K562 (cell line): ENCODE results near the gene PTPRF. TPM values are rescaled to one million over a fixed set of nuclear protein-coding genes. Genes with fewer than 3 reads are reported as not detected.

Experiments used
- ATAC-seq: fragments of 200-7000 bp; cut with Tn5 transposase; 3 replicates; pipeline ENCODE4 v1.9.1; 2020; ENCODE audit warnings: moderate library complexity
- BruUV-seq: library from RNA; stranded (reverse); fragments of 400-500 nt; replicated peaks from 2 replicates; lab custom pipeline; 2021; lab: Mats Ljungman, UMichigan
- CTCF ChIA-PET: fragments of 300-600 bp; formaldehyde crosslinking; extraction: SDS; loops from one replicate; lab custom pipeline; 2021; ENCODE audit warnings: low intra/inter-chr PET ratio; lab: Yijun Ruan, JAX
- POLR2A ChIA-PET: fragments of 300-600, 350-650 bp; sonication (Branson Sonifier 250); formaldehyde crosslinking; extraction: SDS; loops from one replicate; lab custom pipeline; 2021; ENCODE audit warnings: antibody characterized with exemption, inconsistent platforms; lab: Yijun Ruan, JAX
- DNase-seq, 4 experiments: peaks; one replicate each; pipeline versions ENCODE4 v3.0.0 to v3.0.0-alpha.2; 2011 to 2018; ENCODE audit warnings: low spot score in 3 of 4, mixed read lengths in 3 of 4; ENCODE audit errors: extremely low read depth in 1 of 4
- FAIRE-seq: peaks from 2 replicates; lab custom pipeline; 2011; peaks lifted over from hg19 to GRCh38; lab: Jason Lieb, UNC
- H2AFZ ChIP-seq: 2 replicates; pipeline ENCODE4 v1.6.0; 2011; ENCODE audit warnings: low read depth, low read length, control low read depth, inconsistent platforms
- H3K27ac ChIP-seq: fragments of 200-600 bp; 3 replicates; pipeline ENCODE4 v1.8.0; 2011; ENCODE audit warnings: low read depth, mild to moderate bottlenecking, control low read depth, inconsistent platforms, low read length, moderate library complexity, mixed read lengths; ENCODE audit errors: extremely low read depth
- H3K27me3 ChIP-seq, 2 experiments: fragments of 300-600 bp in 1 of 2; 2 replicates in 1 of 2; 3 replicates in 1 of 2; pipeline versions ENCODE4 v1.6.0 to v1.8.0; 2011; ENCODE audit warnings: inconsistent platforms in 2 of 2, low read length in 2 of 2, mild to moderate bottlenecking in 1 of 2, mixed read lengths in 1 of 2, moderate library complexity in 1 of 2; ENCODE audit not compliant: control insufficient read depth in 2 of 2, insufficient read depth in 2 of 2
- H3K36me3 ChIP-seq: fragments of 300-600 bp; 3 replicates; pipeline ENCODE4 v1.8.0; 2011; ENCODE audit warnings: mild to moderate bottlenecking, low read length, inconsistent platforms; ENCODE audit not compliant: control insufficient read depth, insufficient read depth
- H3K4me1 ChIP-seq, 2 experiments: fragments of 200-600 bp in 1 of 2; replicated peaks in 1 of 2; 2 replicates in 1 of 2; 3 replicates in 1 of 2; pipeline versions ENCODE4 v1.5.1 to v1.8.0; 2011; ENCODE audit warnings: inconsistent platforms in 2 of 2, low read length in 2 of 2, mild to moderate bottlenecking in 1 of 2, mixed read lengths in 1 of 2, moderate library complexity in 1 of 2; ENCODE audit not compliant: control insufficient read depth in 2 of 2, insufficient read depth in 2 of 2
- H3K4me2 ChIP-seq: 2 replicates; pipeline ENCODE4 v1.6.1; 2011; ENCODE audit warnings: low read length, control low read depth, inconsistent platforms, mixed read lengths; ENCODE audit not compliant: insufficient read depth
- H3K4me3 ChIP-seq: fragments of 200-600 bp; sonication (generic), shearing (Covaris generic); 2 replicates; pipeline ENCODE4 v1.5.1; 2016; ENCODE audit warnings: control low read depth, inconsistent platforms
- H3K79me2 ChIP-seq: fragments of 200-600 bp; 3 replicates; pipeline ENCODE4 v1.8.0; 2011; ENCODE audit warnings: low read length, inconsistent platforms; ENCODE audit not compliant: control insufficient read depth, insufficient read depth
- H3K9ac ChIP-seq, 2 experiments: 2 replicates each; pipeline versions ENCODE4 v1.6.0 to v1.6.1; 2011; ENCODE audit warnings: low read depth in 2 of 2, low read length in 2 of 2, control low read depth in 1 of 2, inconsistent platforms in 1 of 2, mild to moderate bottlenecking in 1 of 2, mixed read lengths in 1 of 2; ENCODE audit not compliant: insufficient read depth in 1 of 2
- H3K9me1 ChIP-seq: one replicate; pipeline ENCODE4 v1.6.0; 2011; ENCODE audit warnings: inconsistent platforms, mild to moderate bottlenecking, low read length, moderate library complexity; ENCODE audit not compliant: control insufficient read depth, insufficient read depth
- H3K9me3 ChIP-seq: replicated peaks from 2 replicates; pipeline ENCODE4 v1.5.1; 2011; ENCODE audit warnings: low read depth, low read length, inconsistent platforms; ENCODE audit not compliant: control insufficient read depth, insufficient read depth
- H4K20me1 ChIP-seq: replicated peaks from 2 replicates; pipeline ENCODE4 v1.6.1; 2011; ENCODE audit warnings: low read length, inconsistent platforms, mixed read lengths; ENCODE audit not compliant: control insufficient read depth, insufficient read depth
- ARID4B ChIP-seq: sonication (generic); formaldehyde crosslinking; IDR thresholded peaks from 2 replicates; pipeline ENCODE4 v1.8.0; 2022; ENCODE audit warnings: mild to moderate bottlenecking, missing genetic modification reagents
- NRF1 ChIP-seq, 2 experiments: fragments of 450-650 bp; IDR thresholded peaks in 1 of 2; conservative IDR thresholded peaks in 1 of 2; 2 replicates each; pipeline ENCODE4 v1.6.1; 2014; ENCODE audit warnings: mild to moderate bottlenecking in 2 of 2
- ZKSCAN1 ChIP-seq: fragments of 150-350 bp; IDR thresholded peaks from 2 replicates; pipeline ENCODE4 v1.6.1; 2016; ENCODE audit warnings: low read depth, low read length
- ZNF3 ChIP-seq: fragments of 250-450 bp; sonication (Bioruptor Pico); IDR thresholded peaks from 2 replicates; pipeline ENCODE4 v1.5.0; 2021; ENCODE audit warnings: mild to moderate bottlenecking, moderate library complexity
- ZNF830 ChIP-seq: fragments of 250-450 bp; sonication (Bioruptor Pico); IDR thresholded peaks from 2 replicates; pipeline ENCODE4 v1.5.0; 2021; ENCODE audit warnings: mild to moderate bottlenecking
- WGBS: fragments of 100-300 bp; shearing (Covaris generic); methylation state at CpG from one replicate; pipeline ENCODE4 v1.1.6; 2016; ENCODE audit warnings: low coverage, mixed read lengths; ENCODE audit not compliant: insufficient coverage; ENCODE audit errors: missing lambda C conversion rate; 5-methylcytosine and 5-hydroxymethylcytosine counted together
- in situ Hi-C: fragments of 300-500 bp; cut with MboI; formaldehyde crosslinking; loops from 4 replicates; pipeline ENCODE4 v1.15.0; 2018; ENCODE audit warnings: inconsistent platforms, mixed read lengths
- intact Hi-C: fragments of 100-400 bp; cut with micrococcal nuclease; formaldehyde crosslinking; loops from 2 replicates; pipeline ENCODE4 v1.14.2; 2022
- polyA plus RNA-seq, 8 experiments: library from polyadenylated mRNA; depleted of rRNA in 4 of 8; stranded (reverse) in 5 of 8; unstranded in 3 of 8; fragments of >200 nt; fragmentation: Nextera tagmentation in 2 of 8; fragmentation: Illumina TruSeq in 1 of 8; extraction: Ambion mirVana in 2 of 8; extraction: Trizol in 1 of 8; gene quantifications; 2 replicates each; pipeline versions ENCODE4 v1.2.1 to v1.2.3, GENCODE V29; 2011 to 2014; ENCODE audit warnings: inconsistent platforms in 1 of 8, missing spikeins in 1 of 8
- total RNA-seq, 7 experiments: library from RNA; depleted of rRNA in 6 of 7; stranded (reverse); fragments of >200 nt in 6 of 7; fragmentation: Illumina TruSeq in 2 of 7; extraction: Trizol in 2 of 7; gene quantifications; 2 replicates each; pipeline versions ENCODE4 v1.2.1 to v1.2.3, GENCODE V29; 2011 to 2021; ENCODE audit warnings: low replicate concordance in 1 of 7
- TF ChIP-seq, protein P1 (sequence below): fragments of 250-450 bp; sonication (Bioruptor Pico); IDR thresholded peaks from 2 replicates; pipeline ENCODE4 v1.6.1; 2021; ENCODE audit warnings: mild to moderate bottlenecking

PTPRF gene
- total and polyA plus RNA-seq, 9 of the 15 experiments (the other 6 are each of a cell fraction or from before 2014, with no cell fraction given), result 0.13 to 4.3 (median 1.1) TPM

- POLR2A ChIA-PET, result no interaction called here
- intact Hi-C loops, result no loop called here
- FAIRE-seq, result no peak
These were observed 55.6 kb downstream of the PTPRF start for GRCh38 chr1:43586136-43586731.

DNA sequence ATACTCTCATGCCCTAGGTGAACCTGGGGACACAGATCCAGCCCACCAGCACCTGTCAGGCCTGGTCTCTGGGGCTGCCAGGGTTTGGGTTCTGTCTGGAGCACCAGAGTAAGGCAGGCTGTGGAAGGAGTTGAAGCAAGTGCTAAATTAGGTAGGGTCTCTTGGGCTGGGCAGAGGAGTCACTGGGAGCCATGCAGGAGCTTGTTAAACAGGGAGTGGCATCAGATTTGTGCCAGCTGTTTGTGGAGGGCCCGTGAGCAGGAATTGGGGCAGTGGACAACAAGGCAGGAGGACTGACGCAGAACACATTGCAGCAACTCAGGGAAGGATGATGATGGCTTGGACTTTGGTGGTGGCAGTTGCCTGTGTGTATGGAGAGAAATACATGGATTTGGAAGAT lies 56.3 kb downstream of the PTPRF start:
- no peak overlapping the region for H3K4me3 ChIP-seq
- CTCF ChIA-PET, result no interaction called here
- H3K9me1 ChIP-seq, result no peaks in the 10 kb centered on the region
- TF ChIP-seq ARID4B (CRISPR knock-in tag), result no peak
- TF ChIP-seq, protein P1, sequence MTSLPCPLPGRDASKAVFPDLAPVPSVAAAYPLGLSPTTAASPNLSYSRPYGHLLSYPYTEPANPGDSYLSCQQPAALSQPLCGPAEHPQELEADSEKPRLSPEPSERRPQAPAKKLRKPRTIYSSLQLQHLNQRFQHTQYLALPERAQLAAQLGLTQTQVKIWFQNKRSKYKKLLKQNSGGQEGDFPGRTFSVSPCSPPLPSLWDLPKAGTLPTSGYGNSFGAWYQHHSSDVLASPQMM (CRISPR knock-in tag), result 0 out of 2 replicates have a peak, but pooled peaks have one; percentile 18
- TF ChIP-seq, all 486 proteins: peak for 1
- DNase-seq, result no peak
- 16% methylated on average over 2 of the region's 2 CpGs for WGBS
- Histone ChIP-seq H3K9me3 (no peaks in the 10 kb centered on the region), H3K27ac (no peak overlapping the region), H3K9ac (no peak overlapping the region), H2AFZ (no peak overlapping the region), H3K4me1 (peaks cover under 1 to 17% of the 10 kb centered on the region in 2 experiments; a peak in 4 of 5 replicates), H3K27me3 (peaks cover 21 to 88% of the 10 kb centered on the region in 2 experiments; a peak in 4 of 5 replicates), H3K79me2 (no peaks in the 10 kb centered on the region), H4K20me1 (peaks cover 24% of the 10 kb centered on the region), H3K4me2 (no peak overlapping the region), H3K36me3 (no peaks in the 10 kb centered on the region)
- POLR2A ChIA-PET, result interaction anchor here (1.1 kb wide), 1 partner anchor 37 kb away, joined by 5 read pairs; no protein-coding TSS in a partner anchor
- no peak for FAIRE-seq
- BruUV-seq, result no TSS peak
- no peak for ATAC-seq
- intact Hi-C loops, result no loop called here
- in situ Hi-C loops, result no loop called here

More at GRCh38 chr1:43586136-43586731, 55.6 kb downstream of the PTPRF start:
- no peak for DNase-seq
- Histone ChIP-seq H3K9ac (0 out of 4 replicates have a peak overlapping the region, but pooled peaks of 1 of the 2 experiments have one; percentile 14), H3K36me3 (no peaks in the 10 kb centered on the region), H3K4me3 (no peak overlapping the region), H3K9me1 (no peaks in the 10 kb centered on the region), H4K20me1 (peaks cover 24% of the 10 kb centered on the region), H3K9me3 (no peaks in the 10 kb centered on the region), H3K4me1 (peaks cover 3 to 21% of the 10 kb centered on the region in 2 experiments; a peak in 4 of 5 replicates), H3K79me2 (no peaks in the 10 kb centered on the region), H2AFZ (no peak overlapping the region), H3K27me3 (peaks cover 16 to 88% of the 10 kb centered on the region in 2 experiments; a peak in 4 of 5 replicates), H3K4me2 (no peak overlapping the region), H3K27ac (no peak overlapping the region)
- no TSS peak for BruUV-seq
- no peak for ATAC-seq
- CTCF ChIA-PET, result no interaction called here
- WGBS, result 7% methylated on average over 6 of the region's 6 CpGs
- in situ Hi-C loops, result no loop called here
- TF ChIP-seq ZNF3 (CRISPR knock-in tag) (no peak), ZKSCAN1 (0 out of 2 replicates have a peak, but pooled peaks have one; percentile 46), ZNF830 (no peak), NRF1 (conservative IDR thresholded peaks at IDR 0.05 in 1 of 2, IDR thresholded peaks at IDR 0.05 in 1 of 2) (no peak)
